Prostate gland (tissue), 2 donors: ENCODE results near the gene NCR2.

Experiments used
- CTCF ChIP-seq, 4 experiments: fragments of 200-600 bp in 2 of 4; fragments of 450-650 bp in 2 of 4; sonication (generic) in 2 of 4; IDR thresholded peaks; 1 replicate in 3 of 4; 2 replicates in 1 of 4; pipeline ENCODE4 v1.5.1; 2016 to 2019; ENCODE audit warnings: antibody characterized with exemption in 4 of 4, mild to moderate bottlenecking in 2 of 4, moderate library complexity in 2 of 4
- POLR2A ChIP-seq: fragments of 450-650 bp; IDR thresholded peaks from one replicate; pipeline ENCODE4 v1.6.1; 2016; ENCODE audit warnings: antibody characterized with exemption, mild to moderate bottlenecking
- POLR2AphosphoS5 ChIP-seq: sonication (generic); formaldehyde crosslinking; IDR thresholded peaks from one replicate; pipeline ENCODE4 v1.6.1; 2017; ENCODE audit warnings: antibody characterized with exemption

- TF ChIP-seq CTCF (IDR thresholded peaks at IDR 0.05): no peak
- TF ChIP-seq POLR2AphosphoS5: no peak
- TF ChIP-seq POLR2A: no peak
Measured at GRCh38 chr6:41315943-41316620, 19.3 kb upstream of the NCR2 start.
